ENCODE data around the gene MAPK1. TPM values are rescaled to one million over a fixed set of nuclear protein-coding genes. Genes with fewer than 3 reads are reported as not detected.
"Not testable (repeated sequence)": the region's sequence is repeated elsewhere in the genome, so short reads cannot be mapped to it uniquely, and the experiment has no call there.

MAPK1 gene
- total RNA-seq, 1 donor from 2014 or later: 149 TPM

DNA sequence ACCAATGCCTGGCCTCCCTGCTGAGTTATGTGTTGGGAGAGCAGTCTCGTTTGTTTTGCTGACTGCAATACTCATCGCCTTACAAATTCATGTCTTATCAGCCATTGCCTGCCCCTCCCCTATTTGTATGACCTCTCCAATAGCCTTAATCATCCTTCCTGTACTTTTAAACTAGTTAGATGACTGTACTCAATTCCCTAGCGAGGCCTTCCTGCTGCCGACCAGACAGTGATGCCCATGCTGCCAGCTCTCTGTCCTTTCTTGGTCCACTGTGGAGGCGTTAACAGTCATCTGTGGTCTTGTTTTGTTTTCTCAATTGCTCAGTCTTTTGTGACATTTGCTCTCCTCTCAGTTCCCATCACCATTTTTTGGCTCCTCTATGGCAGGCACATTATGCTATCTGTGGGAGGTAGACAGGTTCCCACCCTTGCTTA lies 111.6 kb downstream of the MAPK1 start:
- Mint-ChIP-seq H3K36me3 (ENCODE audit: low read depth) (peaks cover 35% of the 10 kb centered on the region), H3K27me3 (no peaks in the 10 kb centered on the region), H3K27ac (peak overlapping the region; percentile 20), H3K4me3 (no peak overlapping the region), H3K9me3 (no peaks in the 10 kb centered on the region), H3K4me1 (peaks cover 21% of the 10 kb centered on the region)
- TF ChIP-seq CTCF (IDR thresholded peaks at IDR 0.05): no peak
- ATAC-seq (ENCODE audit: low read depth) (no peak), DNase-seq (no peak)
- POLR2A ChIA-PET: no interaction called here
- intact Hi-C loops (cut with micrococcal nuclease): no loop called here
- CTCF ChIA-PET: no interaction called here

DNA sequence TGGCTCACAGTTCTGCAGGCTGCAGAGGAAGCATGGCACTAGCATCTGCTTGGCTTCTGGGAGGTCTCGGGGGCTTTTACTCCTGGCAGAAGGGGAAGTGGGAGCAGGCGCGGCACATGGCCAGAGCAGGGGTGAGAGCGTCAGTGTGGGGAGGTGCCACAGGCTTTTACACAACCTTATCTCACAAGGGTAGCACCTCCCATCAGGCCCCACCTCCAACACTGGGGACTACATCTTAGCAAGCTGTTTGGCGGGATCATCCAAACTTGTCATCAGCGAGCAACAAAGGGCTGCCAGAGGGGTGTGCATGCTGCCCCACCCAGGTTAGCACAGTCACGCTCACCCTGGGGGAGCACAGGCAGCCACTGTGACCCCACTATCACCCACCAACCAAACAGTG lies 112.9 kb downstream of the MAPK1 start:
- Mint-ChIP-seq H3K27ac (peak overlapping the region; percentile 50), H3K36me3 (ENCODE audit: low read depth) (peaks cover 25% of the 10 kb centered on the region), H3K9me3 (no peaks in the 10 kb centered on the region), H3K4me3 (no peak overlapping the region), H3K27me3 (no peaks in the 10 kb centered on the region), H3K4me1 (peaks cover 21% of the 10 kb centered on the region)
- peak; percentile 28 for DNase-seq
- ATAC-seq (ENCODE audit: low read depth): peak; percentile 96
- POLR2A ChIA-PET: interaction anchor here (0.6 kb wide), 1 partner anchor 145 kb away, joined by 3 read pairs; no protein-coding TSS in a partner anchor
- intact Hi-C loops (cut with micrococcal nuclease): loop anchor here (1.0 kb wide), 1 partner anchor 33 kb away; no protein-coding TSS in a partner anchor
- CTCF ChIA-PET: no interaction called here
- TF ChIP-seq CTCF (IDR thresholded peaks at IDR 0.05): no peak

DNA sequence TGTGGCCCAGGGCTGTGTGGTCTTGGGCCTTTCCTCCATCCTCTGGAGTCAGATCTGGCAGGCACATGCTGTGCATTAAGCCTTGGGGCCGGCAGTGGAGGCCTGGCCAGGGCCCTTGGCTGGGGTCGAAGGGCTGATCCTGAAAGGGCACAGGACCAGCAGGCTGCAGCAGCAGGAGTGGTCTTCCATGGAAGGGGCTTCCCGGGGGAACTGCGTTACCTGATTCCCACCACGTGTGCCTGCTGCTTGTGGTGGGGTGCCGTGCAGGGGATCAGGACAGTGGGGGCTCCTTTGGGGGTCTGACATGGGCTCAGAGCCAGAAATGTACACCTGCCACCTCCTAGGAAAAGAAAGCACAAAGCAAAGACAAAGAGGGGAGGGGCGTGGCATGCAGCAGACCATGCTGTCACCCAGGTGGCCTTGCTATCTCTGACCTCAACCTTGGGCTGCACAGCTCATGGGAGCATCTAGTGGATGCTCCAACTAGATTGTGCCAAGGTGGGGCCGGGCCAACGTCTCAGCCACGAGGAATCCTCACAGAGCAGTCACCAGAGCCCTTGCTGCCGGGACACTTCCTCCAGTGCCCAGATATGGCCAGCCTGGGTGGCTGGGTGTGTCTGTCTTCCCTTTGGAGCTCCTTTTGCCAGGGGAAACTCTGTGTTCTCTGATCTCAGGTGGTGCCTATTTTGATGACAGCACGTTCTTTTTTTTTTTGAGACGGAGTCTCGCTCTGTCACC lies 113.9 kb downstream of the MAPK1 start:
- no peaks in the 10 kb centered on the region for H3K27me3 Mint-ChIP-seq
- DNase-seq (no peak), ATAC-seq (ENCODE audit: low read depth) (no peak)
- no peak for TF ChIP-seq CTCF (IDR thresholded peaks at IDR 0.05)
- ChIA-PET CTCF (interaction anchor here (0.7 kb wide), 1 partner anchor 125 kb away, joined by 5 read pairs; no protein-coding TSS in a partner anchor), POLR2A (no interaction called here)
- no peak overlapping the region for H3K27ac Mint-ChIP-seq
- H3K4me1 Mint-ChIP-seq: peaks cover 21% of the 10 kb centered on the region
- H3K4me3 Mint-ChIP-seq: no peak overlapping the region
- intact Hi-C loops (cut with micrococcal nuclease): loop anchor here (1.0 kb wide), 1 partner anchor 34 kb away; no protein-coding TSS in a partner anchor
- H3K9me3 Mint-ChIP-seq: no peaks in the 10 kb centered on the region
- peaks cover 17% of the 10 kb centered on the region for H3K36me3 Mint-ChIP-seq (ENCODE audit: low read depth)

DNA sequence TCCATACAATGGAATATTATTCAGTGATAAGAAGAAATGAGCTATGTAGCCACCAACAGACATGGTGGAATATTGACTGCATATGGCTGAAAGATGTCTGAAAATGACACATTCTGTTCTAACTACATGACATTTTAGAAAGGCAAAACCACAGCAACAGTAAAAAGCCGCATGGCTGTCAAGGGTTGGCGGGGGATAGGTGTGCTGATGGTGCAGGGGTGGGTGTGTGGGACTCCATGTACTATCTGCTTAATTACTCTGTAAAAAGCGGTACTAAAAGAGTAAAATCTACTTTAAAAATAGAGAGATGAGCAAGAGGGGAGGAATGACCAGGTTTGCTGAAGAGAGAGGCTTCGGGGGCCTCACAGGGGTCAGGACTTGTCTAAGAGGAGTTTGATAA lies 115.2 kb downstream of the MAPK1 start:
- Mint-ChIP-seq H3K4me3 (no peak overlapping the region), H3K27me3 (no peaks in the 10 kb centered on the region), H3K27ac (no peak overlapping the region), H3K36me3 (ENCODE audit: low read depth) (peaks cover 5% of the 10 kb centered on the region), H3K9me3 (no peaks in the 10 kb centered on the region), H3K4me1 (peaks cover 21% of the 10 kb centered on the region)
- intact Hi-C loops (cut with micrococcal nuclease): no loop called here
- no peak for TF ChIP-seq CTCF (IDR thresholded peaks at IDR 0.05)
- no peak for ATAC-seq (ENCODE audit: low read depth)
- CTCF ChIA-PET: no interaction called here
- POLR2A ChIA-PET: no interaction called here
- no peak for DNase-seq

DNA sequence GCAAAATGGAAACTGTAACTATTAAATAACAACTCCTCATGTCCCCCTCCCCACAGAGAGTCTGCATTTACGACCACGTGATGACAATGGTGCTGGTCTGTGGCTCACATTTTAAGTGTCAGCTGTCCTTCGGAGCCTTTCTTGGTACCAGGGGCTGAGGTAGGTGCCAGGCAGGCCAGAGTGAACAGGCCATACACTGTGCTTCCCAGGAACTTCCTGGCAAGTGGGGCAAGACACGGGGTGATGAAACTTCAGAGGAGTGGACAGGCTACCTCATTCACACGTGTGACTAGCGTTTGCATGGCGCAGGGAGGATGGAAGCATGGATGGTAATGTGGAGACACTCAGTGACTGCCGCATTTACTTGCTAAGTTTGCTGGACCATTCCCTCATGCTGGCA lies 121.5 kb downstream of the MAPK1 start:
- intact Hi-C loops (cut with micrococcal nuclease): no loop called here
- CTCF ChIA-PET: no interaction called here

GRCh38 chr22:21744917-21745316 lies 122.5 kb downstream of the MAPK1 start:
- ATAC-seq (ENCODE audit: low read depth); intact Hi-C loops (cut with micrococcal nuclease): not testable (repeated sequence)

More for the DNA sequence above, 121.5 kb downstream of the MAPK1 start:
- Mint-ChIP-seq H3K4me1 (no peaks in the 10 kb centered on the region), H3K4me3 (no peak overlapping the region), H3K27me3 (no peaks in the 10 kb centered on the region), H3K27ac (no peak overlapping the region), H3K9me3 (no peaks in the 10 kb centered on the region), H3K36me3 (ENCODE audit: low read depth) (no peaks in the 10 kb centered on the region)
- DNase-seq (no peak), ATAC-seq (ENCODE audit: low read depth) (no peak)
- no peak for TF ChIP-seq CTCF (IDR thresholded peaks at IDR 0.05)
- POLR2A ChIA-PET: no interaction called here

More at GRCh38 chr22:21744917-21745316, 122.5 kb downstream of the MAPK1 start:
- H3K36me3 Mint-ChIP-seq (ENCODE audit: low read depth); DNase-seq; CTCF ChIA-PET; H3K27me3 Mint-ChIP-seq; H3K27ac Mint-ChIP-seq; H3K9me3 Mint-ChIP-seq; H3K4me1 Mint-ChIP-seq; H3K4me3 Mint-ChIP-seq: not testable (repeated sequence)
- POLR2A ChIA-PET: interaction anchor here (0.7 kb wide), 1 partner anchor 255 kb away, joined by 4 read pairs; no protein-coding TSS in a partner anchor
